CD4-positive, alpha-beta memory T cell (primary cell): ENCODE results near the gene SLC22A5. TPM values are rescaled to one million over a fixed set of nuclear protein-coding genes. Genes with fewer than 3 reads are reported as not detected.
A peak's percentile ranks its signal among the peaks of the same experiment; 100 is the strongest.
"Not testable (repeated sequence)": the region's sequence is repeated elsewhere in the genome, so short reads cannot be mapped to it uniquely, and the experiment has no call there.

Experiments
- CTCF ChIA-PET: fragments of 350-600 bp; sonication (Branson Sonifier 250); formaldehyde crosslinking; loops from one replicate; lab custom pipeline; 2021; ENCODE audit warnings: inconsistent platforms; ENCODE audit not compliant: partially characterized antibody; lab: Charles Lee
- POLR2A ChIA-PET: fragments of 350-600 bp; sonication (Branson Sonifier 250); formaldehyde crosslinking; loops from one replicate; lab custom pipeline; 2021; ENCODE audit not compliant: partially characterized antibody; lab: Charles Lee
- DNase-seq, 5 donors: peaks; one replicate each; pipeline versions ENCODE4 v3.0.0 to v3.0.0-alpha.2; 2020 to 2022; ENCODE audit warnings: mixed read lengths in 1 of 5
- H3K27ac ChIP-seq: one replicate; pipeline ENCODE4 v1.7.0; 2013; ENCODE audit warnings: low read depth, low read length
- H3K27me3 ChIP-seq: 2 replicates; pipeline ENCODE4 v1.7.0; 2013; ENCODE audit warnings: mild to moderate bottlenecking, low read length, moderate library complexity; ENCODE audit not compliant: insufficient read depth
- H3K36me3 ChIP-seq: 2 replicates; pipeline ENCODE4 v1.7.0; 2013; ENCODE audit warnings: mild to moderate bottlenecking, low read length, moderate library complexity; ENCODE audit not compliant: insufficient read depth
- H3K4me1 ChIP-seq: 2 replicates; pipeline ENCODE4 v1.7.0; 2013; ENCODE audit warnings: mild to moderate bottlenecking, low read length, moderate library complexity; ENCODE audit not compliant: insufficient read depth
- H3K4me3 ChIP-seq, 2 donors: one replicate each; pipeline ENCODE4 v1.7.0; 2013; ENCODE audit warnings: low read length in 2 of 2, mild to moderate bottlenecking in 1 of 2
- H3K9me3 ChIP-seq, 2 donors: one replicate each; pipeline ENCODE4 v1.7.0; 2013; ENCODE audit warnings: low read length in 2 of 2, control low read depth in 1 of 2; ENCODE audit not compliant: control insufficient read depth in 1 of 2
- H3K27ac Mint-ChIP-seq, 7 donors: one replicate each; pipeline ENCODE4 v1.8.0; 2020 to 2021; ENCODE audit warnings: mixed read lengths in 7 of 7, mild to moderate bottlenecking in 6 of 7, inconsistent platforms in 3 of 7, moderate library complexity in 3 of 7
- H3K27me3 Mint-ChIP-seq, 2 donors: one replicate each; pipeline ENCODE4 v1.8.0; 2020 to 2021; ENCODE audit warnings: mixed read lengths in 2 of 2
- H3K36me3 Mint-ChIP-seq, 2 donors: one replicate each; pipeline ENCODE4 v1.8.0; 2020 to 2021; ENCODE audit warnings: mixed read lengths in 2 of 2, inconsistent platforms in 1 of 2, mild to moderate bottlenecking in 1 of 2
- H3K4me1 Mint-ChIP-seq, 4 donors: one replicate each; pipeline ENCODE4 v1.8.0; 2020 to 2021; ENCODE audit warnings: mixed read lengths in 4 of 4, mild to moderate bottlenecking in 1 of 4
- H3K4me3 Mint-ChIP-seq, 8 donors: one replicate each; pipeline ENCODE4 v1.8.0; 2020 to 2021; ENCODE audit warnings: mixed read lengths in 8 of 8, mild to moderate bottlenecking in 7 of 8, moderate library complexity in 6 of 8, inconsistent platforms in 3 of 8
- H3K9me3 Mint-ChIP-seq, 8 donors: one replicate each; pipeline ENCODE4 v1.8.0; 2020 to 2021; ENCODE audit warnings: mixed read lengths in 8 of 8, mild to moderate bottlenecking in 5 of 8, inconsistent platforms in 3 of 8, moderate library complexity in 1 of 8
- intact Hi-C: fragments of 100-400 bp; cut with micrococcal nuclease; formaldehyde crosslinking; loops from one replicate; pipeline ENCODE4 v1.15.1; 2023
- microRNA-seq: library from miRNA; unstranded; fragments of <30 nt; microRNA quantifications from one replicate; pipeline ENCODE4 v1.2.0, GENCODE V29; 2021; ENCODE audit warnings: borderline replicate concordance, borderline number of aligned reads, borderline microRNAs expressed, mixed read lengths
- polyA plus RNA-seq, 2 donors: library from polyadenylated mRNA; unstranded; fragments of 300-500 nt; fragmentation: Illumina TruSeq; gene quantifications; one replicate each; pipeline ENCODE4 v1.2.3, GENCODE V29; 2021
- total RNA-seq, 2 experiments: library from RNA; stranded (reverse); gene quantifications; one replicate each; pipeline ENCODE4 v1.2.3, GENCODE V29; 2021

The SLC22A5 gene
- total and polyA plus RNA-seq, 4 experiments from 2014 or later: 1.9 to 10.0 (median 5.9) TPM

DNA sequence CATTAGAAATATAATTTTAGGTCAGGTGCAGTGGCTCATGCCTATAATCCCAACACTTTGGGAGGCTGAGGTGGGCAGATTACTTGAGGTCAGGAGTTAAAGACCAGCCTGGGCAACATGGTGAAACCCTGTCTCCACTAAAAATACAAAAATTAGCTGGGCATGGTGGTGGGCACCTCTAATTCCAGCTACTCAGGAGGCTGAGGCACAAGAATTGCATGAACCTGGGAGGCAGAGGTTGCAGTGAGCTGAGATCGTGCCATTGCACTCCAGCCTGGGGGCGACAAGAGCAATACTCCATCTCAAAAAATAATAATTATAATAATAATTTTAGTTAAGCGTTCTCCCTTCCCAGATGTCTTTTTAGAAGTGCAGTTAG, 68.7 kb downstream of the SLC22A5 start:
- peaks cover 63 to 97% (median 83%) of the 10 kb centered on the region in 4 donors for H3K4me1 Mint-ChIP-seq
- H3K9me3 Mint-ChIP-seq, H3K36me3 ChIP-seq, H3K27me3 Mint-ChIP-seq, intact Hi-C loops, H3K27me3 ChIP-seq, DNase-seq, H3K9me3 ChIP-seq: not testable (repeated sequence)
- Histone ChIP-seq H3K4me1 (peaks cover 98% of the 10 kb centered on the region), H3K4me3 (peak overlapping the region; percentile 4 to 8), H3K27ac (peak overlapping the region; percentile 60)
- ChIA-PET CTCF (interaction anchor here (0.7 to 6.5 kb wide), 15 partner anchors 8 to 63 kb away, joined by 3 to 48 read pairs (median 8); partner anchors contain the start of gene IRF1), POLR2A (interaction anchor here (0.8 to 19.7 kb wide), 11 partner anchors 10 to 58 kb away, joined by 3 to 494 read pairs (median 39); partner anchors contain the start of gene IRF1)
- H3K27ac Mint-ChIP-seq: peak overlapping the region; percentile 89 to 96 (median 92)
- H3K4me3 Mint-ChIP-seq: peak overlapping the region in 7 of 8 donors; percentile 57 to 85 (median 72)
- H3K36me3 Mint-ChIP-seq: peaks cover 22 to 46% of the 10 kb centered on the region in 2 donors

DNA sequence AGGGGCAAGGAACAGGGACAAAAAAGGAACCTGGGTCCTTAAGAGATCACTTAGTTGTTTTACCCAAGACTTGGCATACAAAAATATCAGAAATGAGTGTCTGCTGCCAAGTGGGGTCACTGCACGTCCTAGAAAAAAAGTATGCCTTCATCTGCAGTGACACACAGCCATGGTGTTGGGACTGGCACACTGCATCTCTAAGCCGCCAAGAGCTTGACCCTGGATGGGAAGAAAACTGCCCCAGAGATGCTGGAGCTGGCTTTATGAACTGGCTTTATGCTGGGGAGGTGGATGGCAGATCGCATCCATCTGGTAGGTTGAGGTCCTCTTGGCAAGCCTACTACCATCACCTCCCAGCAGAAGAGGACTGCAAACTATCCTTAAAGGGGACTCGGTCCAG, 69.4 kb downstream of the SLC22A5 start:
- Mint-ChIP-seq H3K9me3 (no peaks in the 10 kb centered on the region), H3K4me1 (peaks cover 63 to 99% (median 87%) of the 10 kb centered on the region in 4 donors), H3K36me3 (peaks cover 24 to 46% of the 10 kb centered on the region in 2 donors), H3K27ac (peak overlapping the region; percentile 84 to 96 (median 87)), H3K4me3 (peak overlapping the region in 6 of 8 donors; percentile 2 to 62 (median 42)), H3K27me3 (no peaks in the 10 kb centered on the region)
- POLR2A ChIA-PET: interaction anchor here (1.8 to 19.7 kb wide), 9 partner anchors 10 to 57 kb away, joined by 5 to 494 read pairs (median 40); partner anchors contain the start of gene IRF1
- Histone ChIP-seq H3K4me1 (peaks cover 99% of the 10 kb centered on the region), H3K4me3 (no peak overlapping the region), H3K36me3 (peaks cover 4% of the 10 kb centered on the region), H3K27ac (peak overlapping the region; percentile 37), H3K9me3 (no peaks in the 10 kb centered on the region), H3K27me3 (no peaks in the 10 kb centered on the region)
- DNase-seq: no peak
- intact Hi-C loops: no loop called here
- CTCF ChIA-PET: interaction anchor here (0.7 to 6.5 kb wide), 14 partner anchors 8 to 62 kb away, joined by 3 to 48 read pairs (median 8); no protein-coding TSS in a partner anchor

DNA sequence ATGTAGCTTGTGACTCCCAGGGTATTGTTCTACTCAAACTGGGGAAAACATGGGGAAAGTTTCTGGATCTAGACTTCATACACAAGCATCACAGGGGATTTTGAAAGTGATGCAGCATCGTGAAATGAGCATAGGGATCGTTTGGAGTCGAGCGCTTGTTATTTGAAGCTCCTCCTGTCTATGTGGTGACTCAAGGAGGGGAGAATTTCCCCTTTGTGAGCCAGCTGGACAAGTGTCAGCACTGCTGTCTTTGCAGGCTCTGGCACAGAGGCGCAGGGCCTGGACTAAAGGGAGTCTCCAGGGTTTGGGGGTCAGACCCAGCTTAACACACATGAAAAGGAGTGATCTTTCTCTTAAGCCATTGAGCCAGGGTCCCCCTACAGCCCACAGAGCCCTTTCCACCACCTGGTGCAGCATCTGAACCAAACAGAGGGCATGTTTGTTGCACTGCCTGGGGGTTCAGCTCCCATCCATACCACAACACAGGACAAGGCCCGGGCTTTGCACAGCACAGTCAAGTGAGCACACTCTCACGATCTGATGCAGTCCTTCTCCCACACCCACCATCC, 70.1 kb downstream of the SLC22A5 start:
- Histone ChIP-seq H3K4me3 (no peak overlapping the region), H3K27me3 (no peaks in the 10 kb centered on the region), H3K36me3 (peaks cover 5% of the 10 kb centered on the region), H3K9me3 (no peaks in the 10 kb centered on the region), H3K27ac (peak overlapping the region; percentile 37), H3K4me1 (peaks cover 99% of the 10 kb centered on the region)
- H3K27me3 Mint-ChIP-seq: no peaks in the 10 kb centered on the region
- no peak for DNase-seq
- peaks cover 60 to 99% (median 87%) of the 10 kb centered on the region in 4 donors for H3K4me1 Mint-ChIP-seq
- peak overlapping the region in 4 of 8 donors; percentile 20 to 62 (median 48) for H3K4me3 Mint-ChIP-seq
- no peaks in the 10 kb centered on the region for H3K9me3 Mint-ChIP-seq
- intact Hi-C loops: no loop called here
- peaks cover 24 to 43% of the 10 kb centered on the region in 2 donors for H3K36me3 Mint-ChIP-seq
- peak overlapping the region; percentile 84 to 96 (median 87) for H3K27ac Mint-ChIP-seq
- CTCF ChIA-PET: interaction anchor here (0.7 to 6.5 kb wide), 11 partner anchors 9 to 61 kb away, joined by 3 to 48 read pairs (median 6); no protein-coding TSS in a partner anchor
- POLR2A ChIA-PET: interaction anchor here (1.0 to 19.7 kb wide), 10 partner anchors 9 to 57 kb away, joined by 4 to 494 read pairs (median 40); partner anchors contain the start of gene IRF1

DNA sequence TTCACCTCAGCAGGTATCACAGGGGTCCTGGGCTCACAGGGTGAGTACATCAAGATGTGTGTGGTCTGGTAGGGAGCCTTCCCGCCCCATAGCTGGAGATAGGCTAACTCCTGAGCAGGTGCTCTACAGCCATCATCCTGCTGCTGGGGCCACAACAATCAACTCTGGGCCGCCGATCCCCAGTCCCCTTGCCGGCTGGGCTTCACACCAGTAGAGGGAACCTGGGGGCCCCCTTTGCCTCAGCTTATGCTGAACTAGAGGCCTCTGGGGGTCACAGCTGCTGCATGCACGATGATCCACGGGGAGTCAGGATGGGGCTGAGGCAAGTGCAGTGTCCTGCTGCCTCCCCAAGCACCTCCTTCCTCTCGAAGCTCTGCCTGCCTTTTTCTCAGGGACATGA, 74.6 kb downstream of the SLC22A5 start:
- Mint-ChIP-seq H3K4me1 (peaks cover 61 to 99% (median 88%) of the 10 kb centered on the region in 4 donors), H3K27ac (peak overlapping the region in 6 of 7 donors; percentile 62 to 82 (median 75)), H3K9me3 (no peaks in the 10 kb centered on the region), H3K4me3 (peak overlapping the region in 2 of 8 donors; percentile 8 to 26), H3K27me3 (no peaks in the 10 kb centered on the region), H3K36me3 (peaks cover 31 to 50% of the 10 kb centered on the region in 2 donors)
- DNase-seq: no peak
- intact Hi-C loops: no loop called here
- CTCF ChIA-PET: interaction anchor here (1.1 to 1.9 kb wide), 2 partner anchors 11 to 21 kb away, joined by 3 to 7 read pairs; no protein-coding TSS in a partner anchor
- H3K36me3 ChIP-seq: peaks cover 13% of the 10 kb centered on the region
- no peaks in the 10 kb centered on the region for H3K27me3 ChIP-seq
- H3K4me3 ChIP-seq: no peak overlapping the region
- no peaks in the 10 kb centered on the region for H3K9me3 ChIP-seq
- H3K4me1 ChIP-seq: peaks cover 96% of the 10 kb centered on the region
- POLR2A ChIA-PET: interaction anchor here (0.8 to 17.3 kb wide), 8 partner anchors 12 to 47 kb away, joined by 3 to 267 read pairs (median 4); partner anchors contain the start of gene IRF1
- no peak overlapping the region for H3K27ac ChIP-seq

Small RNA genes within 50 kb of the gene (microRNA-seq; reads per million reads assigned to microRNA genes)
- gene MIR3936: not detected

Other genes starting within 250 kb of the SLC22A5 start
- gene P4HA2, start 141.9 kb upstream of the SLC22A5 start, total RNA-seq: under 1 TPM; 0.28 to 0.96 TPM
- under 1 TPM in 1 of 2 donors, not detected in 1; 0.14 TPM for gene P4HA2, start 141.9 kb upstream of the SLC22A5 start, polyA plus RNA-seq
- not detected for gene PDLIM4, start 112.0 kb upstream of the SLC22A5 start, total RNA-seq
- not detected for gene PDLIM4, start 112.0 kb upstream of the SLC22A5 start, polyA plus RNA-seq
- under 1 TPM in 1 of 2 experiments, not detected in 1; 0.22 TPM for gene SLC22A4, start 75.3 kb upstream of the SLC22A5 start, total RNA-seq
- gene SLC22A4, start 75.3 kb upstream of the SLC22A5 start, polyA plus RNA-seq: not detected
- 100 to 1,000 TPM; 192 to 202 TPM for gene IRF1, start 121.1 kb downstream of the SLC22A5 start, total RNA-seq
- 100 to 1,000 TPM; 192 to 237 TPM for gene IRF1, start 121.1 kb downstream of the SLC22A5 start, polyA plus RNA-seq
- not detected for gene IL5, start 173.8 kb downstream of the SLC22A5 start, total RNA-seq
- gene IL5, start 173.8 kb downstream of the SLC22A5 start, polyA plus RNA-seq: not detected
- gene RAD50, start 187.3 kb downstream of the SLC22A5 start, total RNA-seq: 10 to 100 TPM; 33.3 to 35.0 TPM
- gene RAD50, start 187.3 kb downstream of the SLC22A5 start, polyA plus RNA-seq: 10 to 100 TPM in 1 of 2 donors, 1 to 10 TPM in 1; 6.9 to 36.2 TPM